HepG2 (cell line): Measurements from ENCODE around the gene CKAP2L. TPM values are rescaled to one million over a fixed set of nuclear protein-coding genes. Genes with fewer than 3 reads are reported as not detected.
A peak's percentile ranks its signal among the peaks of the same experiment; 100 is the strongest.

Experiments
- CCAR2 ChIP-seq: fragments of 200-400 bp; formaldehyde crosslinking; optimal IDR thresholded peaks from 2 replicates; pipeline ENCODE3; 2018; ENCODE audit warnings: low read depth, mild to moderate bottlenecking, low read length, moderate library complexity
- DMAP1 ChIP-seq: IDR thresholded peaks from 2 replicates; pipeline ENCODE4 v1.6.1; 2016
- ELF3 ChIP-seq: IDR thresholded peaks from 2 replicates; pipeline ENCODE4 v1.6.1; 2016; ENCODE audit warnings: missing genetic modification reagents, missing compliant biosample characterization
- EP300 ChIP-seq, 3 experiments: sonication (generic) in 1 of 3; formaldehyde crosslinking in 1 of 3; IDR thresholded peaks; 2 replicates each; pipeline versions ENCODE4 v1.5.1 to v1.6.1; 2011 to 2020; ENCODE audit warnings: low read depth in 2 of 3, low read length in 2 of 3, borderline replicate concordance in 1 of 3, improper control_type of control experiment in 1 of 3, mild to moderate bottlenecking in 1 of 3, missing genetic modification reagents in 1 of 3, moderate library complexity in 1 of 3
- GTF3A ChIP-seq: sonication (generic); formaldehyde crosslinking; conservative IDR thresholded peaks from 2 replicates; pipeline ENCODE4 v1.4.0; 2020; ENCODE audit warnings: mild to moderate bottlenecking, missing genetic modification reagents
- HNRNPUL1 ChIP-seq: fragments of 200-400 bp; formaldehyde crosslinking; IDR thresholded peaks from 2 replicates; pipeline ENCODE4 v1.6.1; 2017; ENCODE audit warnings: low read depth, mild to moderate bottlenecking, low read length, moderate library complexity
- ISX ChIP-seq: sonication (generic); formaldehyde crosslinking; conservative IDR thresholded peaks from 2 replicates; pipeline ENCODE4 v1.5.0; 2020; ENCODE audit warnings: missing genetic modification reagents
- NCOR1 ChIP-seq: fragments of 200-600 bp; sonication (generic); IDR thresholded peaks from 2 replicates; pipeline ENCODE4 v1.7.0; 2017; ENCODE audit warnings: antibody characterized with exemption, low read length, borderline replicate concordance
- NFIC ChIP-seq: IDR thresholded peaks from 2 replicates; pipeline ENCODE4 v1.6.1; 2012; ENCODE audit warnings: mild to moderate bottlenecking, low read length, inconsistent platforms
- NKX3-1 ChIP-seq: sonication (generic); formaldehyde crosslinking; IDR thresholded peaks from 2 replicates; pipeline ENCODE4 v1.5.0; 2020; ENCODE audit warnings: missing genetic modification reagents
- RNF2 ChIP-seq: fragments of 450-650 bp; conservative IDR thresholded peaks from 2 replicates; pipeline ENCODE4 v1.6.1; 2016; ENCODE audit warnings: low read depth
- SATB2 ChIP-seq: sonication (generic); formaldehyde crosslinking; IDR thresholded peaks from 2 replicates; pipeline ENCODE4 v1.5.0; 2020; ENCODE audit warnings: missing genetic modification reagents
- ZNF326 ChIP-seq: sonication (generic); formaldehyde crosslinking; IDR thresholded peaks from 2 replicates; pipeline ENCODE4 v1.4.0; 2020; ENCODE audit warnings: missing genetic modification reagents, borderline replicate concordance
- ZNF577 ChIP-seq: sonication (generic); formaldehyde crosslinking; IDR thresholded peaks from 2 replicates; pipeline ENCODE4 v1.4.0; 2020; ENCODE audit warnings: mild to moderate bottlenecking, low read depth, missing genetic modification reagents, borderline replicate concordance
- ZNF724P ChIP-seq: sonication (generic); formaldehyde crosslinking; IDR thresholded peaks from 2 replicates; pipeline ENCODE4 v1.8.0; 2022; ENCODE audit warnings: missing genetic modification reagents, borderline replicate concordance
- polyA plus RNA-seq, 8 experiments: library from polyadenylated mRNA; depleted of rRNA in 3 of 8; stranded (reverse) in 7 of 8; unstranded in 1 of 8; fragments of >200 nt; fragmentation: Illumina TruSeq in 4 of 8; extraction: Trizol in 4 of 8; gene quantifications; 2 replicates each; pipeline versions ENCODE4 v1.2.1 to v1.2.3, GENCODE V29; 2011 to 2016; ENCODE audit warnings: low read depth in 4 of 8, missing spikeins in 1 of 8, mixed read lengths in 1 of 8; ENCODE audit not compliant: insufficient read depth in 1 of 8
- total RNA-seq, 5 experiments: library from RNA; depleted of rRNA; stranded (reverse); fragments of >200 nt; fragmentation: Illumina TruSeq; extraction: Trizol; gene quantifications; 2 replicates each; pipeline ENCODE4 v1.2.3, GENCODE V29; 2016; ENCODE audit warnings: low read depth in 1 of 5
- TF ChIP-seq, protein P1 (sequence below): sonication (generic); formaldehyde crosslinking; IDR thresholded peaks from 2 replicates; pipeline ENCODE4 v1.4.0; 2020; ENCODE audit warnings: mild to moderate bottlenecking, missing genetic modification reagents
- TF ChIP-seq, protein P2 (sequence below): sonication (generic); formaldehyde crosslinking; IDR thresholded peaks from 2 replicates; pipeline ENCODE4 v1.8.1; 2022; ENCODE audit warnings: low read depth, mild to moderate bottlenecking, missing genetic modification reagents
- TF ChIP-seq, protein P3 (sequence below): sonication (generic); formaldehyde crosslinking; IDR thresholded peaks from 2 replicates; pipeline ENCODE4 v1.4.0; 2020; ENCODE audit warnings: missing genetic modification reagents
- TF ChIP-seq, protein P4 (sequence below): fragments of 450-650 bp; IDR thresholded peaks from 2 replicates; pipeline ENCODE4 v1.6.1; 2016
- TF ChIP-seq, protein P5 (sequence below): sonication (generic); formaldehyde crosslinking; conservative IDR thresholded peaks from 2 replicates; pipeline ENCODE4 v1.5.0; 2020; ENCODE audit warnings: missing genetic modification reagents

Gene CKAP2L
- total and polyA plus RNA-seq, 2 of the 13 experiments (the other 11 are each of a cell fraction or from before 2014, with no cell fraction given) = 7.1 to 9.5 TPM

DNA sequence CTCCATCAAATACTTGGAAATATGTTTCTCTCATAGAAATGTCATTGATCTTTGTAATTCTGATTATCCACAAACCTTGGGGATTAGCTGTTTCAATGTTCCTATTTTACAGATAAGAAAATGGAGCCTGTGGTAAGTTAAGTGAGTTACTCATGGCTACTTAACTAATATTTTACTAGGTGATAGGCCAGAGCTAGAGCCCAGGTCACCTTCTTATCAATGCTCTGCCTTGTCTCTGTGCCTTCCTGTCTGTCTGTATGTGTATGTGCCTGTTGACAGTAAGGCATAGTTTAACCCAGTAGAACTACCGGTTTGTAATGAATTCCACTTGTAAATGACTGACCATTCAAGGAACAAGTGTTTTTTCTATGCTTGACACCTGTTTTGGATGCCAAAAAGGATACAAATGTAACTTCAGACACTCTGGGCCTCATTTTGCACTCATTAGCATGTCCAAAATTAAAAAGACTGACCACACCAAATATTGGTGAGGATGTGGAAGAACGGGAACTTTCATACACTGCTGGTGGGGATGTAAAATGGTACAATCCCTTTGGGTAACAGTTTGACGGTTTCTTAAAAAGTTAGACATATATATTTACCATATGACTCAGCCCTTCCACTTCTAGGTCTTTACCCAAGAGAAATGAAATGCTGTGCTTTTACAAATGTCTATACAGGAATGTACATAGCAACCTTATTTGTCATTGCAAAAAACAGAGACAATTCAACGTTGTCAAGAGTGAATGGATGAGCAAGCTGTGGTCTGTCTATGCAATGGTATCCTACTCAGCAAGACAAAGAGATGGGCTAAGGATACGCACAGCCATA, 39.5 kb upstream of the CKAP2L start (continued):
- TF ChIP-seq ZNF326 (CRISPR knock-in tag) (no peak), NCOR1 (peak; percentile 78; the same call in 1 of the 2 replicates), NFIC (peak; percentile 83; the same call in 1 of the 2 replicates), RNF2 (no peak), ELF3 (no peak; the same call in none of the 2 replicates), SATB2 (CRISPR knock-in tag) (no peak), ISX (CRISPR knock-in tag) (no peak), ZNF724P (CRISPR knock-in tag) (no peak), GTF3A (CRISPR knock-in tag) (no peak), HNRNPUL1 (no peak), EP300 (IDR thresholded peaks at IDR 0.05; ENCODE audit: low read depth in 2 of 2, low read length in 2 of 2) (peak; percentile 90 to 96), EP300 (CRISPR knock-in tag; IDR thresholded peaks at IDR 0.05; ENCODE audit: borderline replicate concordance) (peak; percentile 67; the same call in 1 of the 2 replicates), NKX3-1 (no peak), ZNF577 (CRISPR knock-in tag) (no peak), CCAR2 (no peak), DMAP1 (no peak)
- TF ChIP-seq, protein P1, sequence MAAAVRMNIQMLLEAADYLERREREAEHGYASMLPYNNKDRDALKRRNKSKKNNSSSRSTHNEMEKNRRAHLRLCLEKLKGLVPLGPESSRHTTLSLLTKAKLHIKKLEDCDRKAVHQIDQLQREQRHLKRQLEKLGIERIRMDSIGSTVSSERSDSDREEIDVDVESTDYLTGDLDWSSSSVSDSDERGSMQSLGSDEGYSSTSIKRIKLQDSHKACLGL (CRISPR knock-in tag) = no peak
- TF ChIP-seq, protein P2, sequence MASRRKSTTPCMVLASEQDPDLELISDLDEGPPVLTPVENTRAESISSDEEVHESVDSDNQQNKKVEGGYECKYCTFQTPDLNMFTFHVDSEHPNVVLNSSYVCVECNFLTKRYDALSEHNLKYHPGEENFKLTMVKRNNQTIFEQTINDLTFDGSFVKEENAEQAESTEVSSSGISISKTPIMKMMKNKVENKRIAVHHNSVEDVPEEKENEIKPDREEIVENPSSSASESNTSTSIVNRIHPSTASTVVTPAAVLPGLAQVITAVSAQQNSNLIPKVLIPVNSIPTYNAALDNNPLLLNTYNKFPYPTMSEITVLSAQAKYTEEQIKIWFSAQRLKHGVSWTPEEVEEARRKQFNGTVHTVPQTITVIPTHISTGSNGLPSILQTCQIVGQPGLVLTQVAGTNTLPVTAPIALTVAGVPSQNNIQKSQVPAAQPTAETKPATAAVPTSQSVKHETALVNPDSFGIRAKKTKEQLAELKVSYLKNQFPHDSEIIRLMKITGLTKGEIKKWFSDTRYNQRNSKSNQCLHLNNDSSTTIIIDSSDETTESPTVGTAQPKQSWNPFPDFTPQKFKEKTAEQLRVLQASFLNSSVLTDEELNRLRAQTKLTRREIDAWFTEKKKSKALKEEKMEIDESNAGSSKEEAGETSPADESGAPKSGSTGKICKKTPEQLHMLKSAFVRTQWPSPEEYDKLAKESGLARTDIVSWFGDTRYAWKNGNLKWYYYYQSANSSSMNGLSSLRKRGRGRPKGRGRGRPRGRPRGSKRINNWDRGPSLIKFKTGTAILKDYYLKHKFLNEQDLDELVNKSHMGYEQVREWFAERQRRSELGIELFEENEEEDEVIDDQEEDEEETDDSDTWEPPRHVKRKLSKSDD (CRISPR knock-in tag) = no peak
- TF ChIP-seq, protein P3, sequence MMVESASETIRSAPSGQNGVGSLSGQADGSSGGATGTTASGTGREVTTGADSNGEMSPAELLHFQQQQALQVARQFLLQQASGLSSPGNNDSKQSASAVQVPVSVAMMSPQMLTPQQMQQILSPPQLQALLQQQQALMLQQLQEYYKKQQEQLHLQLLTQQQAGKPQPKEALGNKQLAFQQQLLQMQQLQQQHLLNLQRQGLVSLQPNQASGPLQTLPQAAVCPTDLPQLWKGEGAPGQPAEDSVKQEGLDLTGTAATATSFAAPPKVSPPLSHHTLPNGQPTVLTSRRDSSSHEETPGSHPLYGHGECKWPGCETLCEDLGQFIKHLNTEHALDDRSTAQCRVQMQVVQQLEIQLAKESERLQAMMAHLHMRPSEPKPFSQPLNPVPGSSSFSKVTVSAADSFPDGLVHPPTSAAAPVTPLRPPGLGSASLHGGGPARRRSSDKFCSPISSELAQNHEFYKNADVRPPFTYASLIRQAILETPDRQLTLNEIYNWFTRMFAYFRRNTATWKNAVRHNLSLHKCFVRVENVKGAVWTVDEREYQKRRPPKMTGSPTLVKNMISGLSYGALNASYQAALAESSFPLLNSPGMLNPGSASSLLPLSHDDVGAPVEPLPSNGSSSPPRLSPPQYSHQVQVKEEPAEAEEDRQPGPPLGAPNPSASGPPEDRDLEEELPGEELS (CRISPR knock-in tag) = peak; percentile 73
- TF ChIP-seq, protein P4, sequence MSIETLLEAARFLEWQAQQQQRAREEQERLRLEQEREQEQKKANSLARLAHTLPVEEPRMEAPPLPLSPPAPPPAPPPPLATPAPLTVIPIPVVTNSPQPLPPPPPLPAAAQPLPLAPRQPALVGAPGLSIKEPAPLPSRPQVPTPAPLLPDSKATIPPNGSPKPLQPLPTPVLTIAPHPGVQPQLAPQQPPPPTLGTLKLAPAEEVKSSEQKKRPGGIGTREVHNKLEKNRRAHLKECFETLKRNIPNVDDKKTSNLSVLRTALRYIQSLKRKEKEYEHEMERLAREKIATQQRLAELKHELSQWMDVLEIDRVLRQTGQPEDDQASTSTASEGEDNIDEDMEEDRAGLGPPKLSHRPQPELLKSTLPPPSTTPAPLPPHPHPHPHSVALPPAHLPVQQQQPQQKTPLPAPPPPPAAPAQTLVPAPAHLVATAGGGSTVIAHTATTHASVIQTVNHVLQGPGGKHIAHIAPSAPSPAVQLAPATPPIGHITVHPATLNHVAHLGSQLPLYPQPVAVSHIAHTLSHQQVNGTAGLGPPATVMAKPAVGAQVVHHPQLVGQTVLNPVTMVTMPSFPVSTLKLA = no peak
- TF ChIP-seq, protein P5, sequence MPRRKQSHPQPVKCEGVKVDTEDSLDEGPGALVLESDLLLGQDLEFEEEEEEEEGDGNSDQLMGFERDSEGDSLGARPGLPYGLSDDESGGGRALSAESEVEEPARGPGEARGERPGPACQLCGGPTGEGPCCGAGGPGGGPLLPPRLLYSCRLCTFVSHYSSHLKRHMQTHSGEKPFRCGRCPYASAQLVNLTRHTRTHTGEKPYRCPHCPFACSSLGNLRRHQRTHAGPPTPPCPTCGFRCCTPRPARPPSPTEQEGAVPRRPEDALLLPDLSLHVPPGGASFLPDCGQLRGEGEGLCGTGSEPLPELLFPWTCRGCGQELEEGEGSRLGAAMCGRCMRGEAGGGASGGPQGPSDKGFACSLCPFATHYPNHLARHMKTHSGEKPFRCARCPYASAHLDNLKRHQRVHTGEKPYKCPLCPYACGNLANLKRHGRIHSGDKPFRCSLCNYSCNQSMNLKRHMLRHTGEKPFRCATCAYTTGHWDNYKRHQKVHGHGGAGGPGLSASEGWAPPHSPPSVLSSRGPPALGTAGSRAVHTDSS (CRISPR knock-in tag) = no peak
